Right lobe of liver (tissue), 6 donors: ENCODE results near the gene SPRR1A. TPM values are rescaled to one million over a fixed set of nuclear protein-coding genes. Genes with fewer than 3 reads are reported as not detected.

Experiments
- ATAC-seq, 4 donors: fragments of 200-7000 bp; cut with Tn5 transposase; one replicate each; pipeline ENCODE4 v1.9.1; 2020; ENCODE audit warnings: mild to moderate bottlenecking in 4 of 4, moderate library complexity in 4 of 4
- DNase-seq, 3 donors: peaks; one replicate each; pipeline ENCODE4 v3.0.0-alpha.2; 2020
- H3K27ac ChIP-seq, 3 donors: fragments of 200-600 bp; one replicate each; pipeline ENCODE4 v1.8.0; 2022
- H3K27me3 ChIP-seq, 2 donors: fragments of 200-600 bp; one replicate each; pipeline ENCODE4 v1.8.0; 2022
- H3K36me3 ChIP-seq, 4 donors: fragments of 200-600 bp; sonication (generic) in 1 of 4; one replicate each; pipeline versions ENCODE4 v1.5.1 to v1.8.0; 2017 to 2022; ENCODE audit warnings: control low read depth in 1 of 4
- H3K4me1 ChIP-seq, 4 donors: fragments of 200-600 bp; sonication (generic) in 1 of 4; one replicate each; pipeline versions ENCODE4 v1.5.1 to v1.8.0; 2017 to 2022; ENCODE audit warnings: control low read depth in 1 of 4
- H3K4me3 ChIP-seq, 3 donors: fragments of 200-600 bp; one replicate each; pipeline ENCODE4 v1.8.0; 2022
- H3K9me3 ChIP-seq, 4 donors: fragments of 200-600 bp; sonication (generic) in 1 of 4; one replicate each; pipeline versions ENCODE4 v1.5.1 to v1.8.0; 2017 to 2022; ENCODE audit warnings: control low read depth in 1 of 4
- POLR2A ChIP-seq: fragments of 450-650 bp; IDR thresholded peaks from one replicate; pipeline ENCODE4 v1.6.1; 2017; ENCODE audit warnings: antibody characterized with exemption, mild to moderate bottlenecking
- WGBS: methylation state at CpG from one replicate; pipeline ENCODE4 v1.1.6; 2018; ENCODE audit warnings: low coverage, low lambda C conversion rate; ENCODE audit not compliant: insufficient coverage; ENCODE audit errors: missing lambda C conversion rate; 5-methylcytosine and 5-hydroxymethylcytosine counted together
- intact Hi-C, 2 donors: fragments of 100-400 bp; cut with DNase I; formaldehyde crosslinking; loops; one replicate each; pipeline versions ENCODE4 v1.11.2 to v1.14.1; 2022
- long read RNA-seq: library from polyadenylated mRNA; unstranded; transcript quantifications from one replicate; pipeline ENCODE4 v2.0.0, GENCODE V29; 2019
- total RNA-seq, 6 experiments: library from RNA; depleted of rRNA in 2 of 6; stranded (reverse); fragments of >200 nt in 2 of 6; fragmentation: NEBNext Ultra II Directional in 3 of 6; extraction: Animal tissue kit (Norgen Biotek cat#: 25700) in 3 of 6; gene quantifications; one replicate each; pipeline versions ENCODE4 v1.1.0 to v1.2.4, GENCODE V29; 2016 to 2023
- TF ChIP-seq, protein P1 (sequence below), 4 donors: fragments of 200-600 bp in 3 of 4; fragments of 450-650 bp in 1 of 4; IDR thresholded peaks; one replicate each; pipeline versions ENCODE4 v1.5.1 to v1.8.0; 2016 to 2022; ENCODE audit warnings: antibody characterized with exemption in 4 of 4, mild to moderate bottlenecking in 2 of 4
- donor health status: DM: no; HTN: yes; CAD: no.
- donor health status: DM: no; HTN: no; CAD: no.
- donor health status: DM: no; HTN: no; CAD: no.
- donor health status: DM: no; HTN: yes; CAD: no.
- donor health status: DM: no; HTN: yes; CAD: no.

SPRR1A gene, protein sequence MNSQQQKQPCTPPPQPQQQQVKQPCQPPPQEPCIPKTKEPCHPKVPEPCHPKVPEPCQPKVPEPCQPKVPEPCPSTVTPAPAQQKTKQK
- not detected for total RNA-seq
- long read RNA-seq, result 0 reads

DNA sequence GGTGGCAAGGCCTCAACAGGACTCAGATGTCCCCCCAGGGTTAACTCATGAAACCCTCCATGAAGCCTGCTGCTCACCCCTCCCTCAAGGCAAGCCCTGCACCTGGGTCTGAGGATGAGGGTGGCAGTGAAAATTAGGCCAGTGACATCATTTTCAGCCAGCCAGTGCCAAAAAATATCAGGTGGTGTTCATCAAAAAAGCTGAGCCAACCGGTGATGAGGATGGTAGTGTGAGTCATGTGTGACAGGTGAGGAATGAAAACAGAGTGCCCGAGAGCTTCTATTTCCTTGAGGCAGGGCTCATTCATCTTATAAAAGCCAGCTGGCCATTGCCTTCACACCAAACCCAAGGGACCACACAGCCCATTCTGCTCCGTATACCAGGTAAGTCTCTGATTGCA lies at the start of gene SPRR1A:
TSS of gene SPRR1A (plus strand) at position 339 of the 400 bp plus-strand sequence. CDS start 1,150 bp downstream, outside the sequence.
- 75% methylated on average over 3 of the region's 3 CpGs for WGBS
- no peaks in the 10 kb centered on the region for H3K36me3 ChIP-seq
- intact Hi-C loops, result no loop called here
- H3K27ac ChIP-seq, result no peak within 1 kb of the TSS
- DNase-seq, result no peak
- TF ChIP-seq, protein P1, sequence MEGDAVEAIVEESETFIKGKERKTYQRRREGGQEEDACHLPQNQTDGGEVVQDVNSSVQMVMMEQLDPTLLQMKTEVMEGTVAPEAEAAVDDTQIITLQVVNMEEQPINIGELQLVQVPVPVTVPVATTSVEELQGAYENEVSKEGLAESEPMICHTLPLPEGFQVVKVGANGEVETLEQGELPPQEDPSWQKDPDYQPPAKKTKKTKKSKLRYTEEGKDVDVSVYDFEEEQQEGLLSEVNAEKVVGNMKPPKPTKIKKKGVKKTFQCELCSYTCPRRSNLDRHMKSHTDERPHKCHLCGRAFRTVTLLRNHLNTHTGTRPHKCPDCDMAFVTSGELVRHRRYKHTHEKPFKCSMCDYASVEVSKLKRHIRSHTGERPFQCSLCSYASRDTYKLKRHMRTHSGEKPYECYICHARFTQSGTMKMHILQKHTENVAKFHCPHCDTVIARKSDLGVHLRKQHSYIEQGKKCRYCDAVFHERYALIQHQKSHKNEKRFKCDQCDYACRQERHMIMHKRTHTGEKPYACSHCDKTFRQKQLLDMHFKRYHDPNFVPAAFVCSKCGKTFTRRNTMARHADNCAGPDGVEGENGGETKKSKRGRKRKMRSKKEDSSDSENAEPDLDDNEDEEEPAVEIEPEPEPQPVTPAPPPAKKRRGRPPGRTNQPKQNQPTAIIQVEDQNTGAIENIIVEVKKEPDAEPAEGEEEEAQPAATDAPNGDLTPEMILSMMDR (IDR thresholded peaks at IDR 0.05), result no peak
- TF ChIP-seq POLR2A, result no peak
- H3K27me3 ChIP-seq, result no peaks in the 10 kb centered on the region
- no peaks in the 10 kb centered on the region for H3K4me1 ChIP-seq
- no peak within 1 kb of the TSS for H3K4me3 ChIP-seq
- no peak for ATAC-seq
- H3K9me3 ChIP-seq, result no peaks in the 10 kb centered on the region

DNA sequence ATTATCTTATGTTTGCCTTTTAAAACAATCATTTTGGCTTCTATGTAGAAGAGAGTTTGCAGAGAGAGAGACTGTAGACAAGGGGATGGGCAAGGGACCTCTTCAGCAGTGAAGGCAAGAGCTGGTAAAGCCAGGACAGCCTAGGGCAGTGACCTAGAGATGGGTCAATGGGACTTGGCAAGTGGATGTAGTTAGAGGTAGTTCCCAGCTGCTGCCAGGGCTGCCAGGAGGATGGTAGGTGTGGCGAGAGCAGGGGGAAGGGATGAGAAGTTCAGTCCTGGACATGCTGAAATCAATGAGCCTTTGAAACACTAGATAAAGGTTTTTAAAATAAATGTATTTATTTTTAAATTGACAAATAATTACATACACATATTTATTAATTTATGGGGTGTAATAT lies 43.3 kb upstream of the SPRR1A start:
- H3K36me3 ChIP-seq, result no peaks in the 10 kb centered on the region
- H3K4me3 ChIP-seq, result no peak overlapping the region
- H3K27ac ChIP-seq, result no peak overlapping the region
- DNase-seq, result peak; percentile 80 to 92 (median 90)
- H3K9me3 ChIP-seq, result no peaks in the 10 kb centered on the region
- 27% methylated on average over 1 of the region's 1 CpG for WGBS
- no peak for TF ChIP-seq POLR2A
- TF ChIP-seq, protein P1 (IDR thresholded peaks at IDR 0.05), result no peak
- H3K4me1 ChIP-seq, result peaks cover 0 to 17% (median 5%) of the 10 kb centered on the region in 4 donors
- H3K27me3 ChIP-seq, result no peaks in the 10 kb centered on the region
- ATAC-seq, result peak; percentile 97 to 99 (median 98)
- intact Hi-C loops, result no loop called here

DNA sequence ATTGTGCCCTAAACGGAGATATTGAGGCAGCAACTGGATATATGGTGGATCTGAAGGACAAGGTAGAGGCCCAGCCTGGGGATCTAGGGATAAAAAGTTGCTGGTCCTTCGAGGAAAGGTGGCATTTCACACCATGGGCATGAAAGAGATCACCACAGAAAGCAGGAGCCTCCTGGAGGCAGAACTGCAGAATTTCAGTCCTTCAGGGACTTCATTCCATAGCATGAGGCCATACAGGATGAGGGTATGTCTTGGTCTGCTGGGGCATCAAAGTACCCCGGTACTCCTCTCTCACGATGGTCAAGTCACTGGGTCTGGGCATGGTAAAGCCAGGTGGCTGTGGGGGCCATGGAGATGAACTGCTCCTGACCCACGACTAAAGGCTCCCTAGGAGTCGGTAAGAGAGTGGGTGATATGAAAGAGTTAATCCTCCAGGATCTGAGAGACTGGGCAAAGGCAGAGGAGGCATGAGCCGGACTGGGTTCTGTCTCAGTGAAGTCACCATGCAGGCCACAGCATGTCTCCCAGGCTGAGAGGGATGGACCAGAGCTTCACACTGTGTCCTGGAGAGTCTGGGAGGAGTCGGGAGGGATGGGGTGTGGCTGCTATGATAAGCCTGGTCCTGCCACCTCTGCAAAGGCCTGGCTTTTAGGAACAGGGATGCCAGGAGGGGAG lies 42.7 kb upstream of the SPRR1A start:
- 54% methylated on average over 7 of the region's 8 CpGs for WGBS
- Histone ChIP-seq H3K4me3 (no peak overlapping the region), H3K9me3 (no peaks in the 10 kb centered on the region), H3K4me1 (peaks cover 0 to 17% (median 5%) of the 10 kb centered on the region in 4 donors), H3K27ac (no peak overlapping the region), H3K27me3 (no peaks in the 10 kb centered on the region), H3K36me3 (no peaks in the 10 kb centered on the region)
- no peak for ATAC-seq
- no peak for TF ChIP-seq POLR2A
- TF ChIP-seq, protein P1 (IDR thresholded peaks at IDR 0.05), result no peak
- DNase-seq, result no peak
- intact Hi-C loops, result no loop called here

DNA sequence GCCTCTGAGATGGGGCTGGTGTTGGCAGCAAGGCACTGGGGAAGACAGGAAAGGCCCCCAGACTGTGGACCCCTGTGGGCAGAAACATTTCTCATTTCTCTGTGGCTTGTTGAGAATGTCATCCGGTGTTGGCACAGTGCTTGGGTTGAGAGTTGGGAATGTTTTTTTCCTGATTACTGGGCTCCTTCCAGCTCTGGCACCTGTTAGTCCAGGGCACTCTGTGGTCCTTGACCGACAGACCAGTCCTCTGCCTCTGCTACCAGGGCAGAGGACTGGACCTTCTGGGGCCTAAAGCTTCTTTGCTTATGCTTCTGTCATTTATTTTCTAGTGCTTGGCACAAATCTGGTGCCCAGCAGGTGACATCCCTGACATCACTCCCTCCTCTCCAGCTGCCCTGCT lies 41.7 kb upstream of the SPRR1A start:
- peak overlapping the region in 1 of 3 donors; percentile 42 for H3K27ac ChIP-seq
- peak; percentile 32 to 80 (median 65) for DNase-seq
- 0% methylated on average over 1 of the region's 2 CpGs for WGBS

More for the DNA sequence above, 41.7 kb upstream of the SPRR1A start:
- H3K4me3 ChIP-seq, result no peak overlapping the region
- H3K27me3 ChIP-seq, result no peaks in the 10 kb centered on the region
- intact Hi-C loops, result no loop called here
- peak; percentile 77 to 86 (median 81) for ATAC-seq
- H3K4me1 ChIP-seq, result peaks cover 0 to 17% (median 5%) of the 10 kb centered on the region in 4 donors
- no peaks in the 10 kb centered on the region for H3K36me3 ChIP-seq
- H3K9me3 ChIP-seq, result no peaks in the 10 kb centered on the region
- TF ChIP-seq POLR2A, result no peak
- TF ChIP-seq, protein P1 (IDR thresholded peaks at IDR 0.05), result no peak
